SIG-M5 treated with dmso at 0.1 percent for 504 hours (cell line): ENCODE measurements around the gene HEXIM2.
"Not testable (repeated sequence)": the region's sequence is repeated elsewhere in the genome, so short reads cannot be mapped to it uniquely, and the experiment has no call there.

Experiments
- DNase-seq: peaks from one replicate; lab custom pipeline; 2025; ENCODE audit not compliant: unreplicated experiment; lab: John Stamatoyannopoulos, UW

HEXIM2 gene, protein sequence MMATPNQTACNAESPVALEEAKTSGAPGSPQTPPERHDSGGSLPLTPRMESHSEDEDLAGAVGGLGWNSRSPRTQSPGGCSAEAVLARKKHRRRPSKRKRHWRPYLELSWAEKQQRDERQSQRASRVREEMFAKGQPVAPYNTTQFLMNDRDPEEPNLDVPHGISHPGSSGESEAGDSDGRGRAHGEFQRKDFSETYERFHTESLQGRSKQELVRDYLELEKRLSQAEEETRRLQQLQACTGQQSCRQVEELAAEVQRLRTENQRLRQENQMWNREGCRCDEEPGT

DNA sequence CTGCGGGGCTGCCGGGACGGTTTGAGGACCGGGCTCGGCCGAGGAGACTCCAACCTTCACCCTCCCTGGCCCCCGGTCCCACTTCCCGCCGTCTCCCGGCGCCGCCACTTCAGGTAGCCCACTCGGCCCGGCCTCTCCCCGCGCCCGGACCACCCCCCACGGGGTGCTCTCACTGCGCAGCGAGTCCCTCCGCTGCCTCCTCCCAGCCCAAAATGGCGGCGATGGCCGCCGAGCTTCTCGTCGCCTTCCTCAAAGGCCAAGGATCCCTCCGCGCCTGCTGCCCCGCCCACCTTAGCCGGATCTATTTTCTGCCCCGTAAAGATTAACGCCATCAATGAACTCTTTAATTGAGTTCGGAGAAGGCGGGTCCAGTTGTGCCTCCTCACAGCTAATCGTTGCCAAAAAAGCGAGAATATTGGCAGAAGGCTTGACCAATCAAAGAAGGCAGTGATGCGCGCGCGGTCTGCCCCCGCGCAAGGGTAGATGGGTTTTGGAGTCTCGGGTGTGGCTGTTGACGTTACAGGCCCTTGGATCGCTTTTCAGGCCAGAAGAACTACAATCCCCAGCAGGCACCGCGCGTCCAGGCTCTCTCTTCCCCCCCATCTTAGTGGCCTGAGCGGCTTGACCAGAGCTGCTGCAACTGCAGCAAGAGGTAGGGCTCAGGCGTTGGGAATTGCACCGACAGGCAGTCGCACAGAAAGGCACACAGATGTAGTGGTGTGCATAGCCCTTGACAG is at the start of gene HEXIM2:
TSS of gene HEXIM2 (plus strand) at position 588 of the 737 bp plus-strand sequence. CDS start 919 bp downstream, outside the sequence.
- peak; percentile 99 for DNase-seq

DNA sequence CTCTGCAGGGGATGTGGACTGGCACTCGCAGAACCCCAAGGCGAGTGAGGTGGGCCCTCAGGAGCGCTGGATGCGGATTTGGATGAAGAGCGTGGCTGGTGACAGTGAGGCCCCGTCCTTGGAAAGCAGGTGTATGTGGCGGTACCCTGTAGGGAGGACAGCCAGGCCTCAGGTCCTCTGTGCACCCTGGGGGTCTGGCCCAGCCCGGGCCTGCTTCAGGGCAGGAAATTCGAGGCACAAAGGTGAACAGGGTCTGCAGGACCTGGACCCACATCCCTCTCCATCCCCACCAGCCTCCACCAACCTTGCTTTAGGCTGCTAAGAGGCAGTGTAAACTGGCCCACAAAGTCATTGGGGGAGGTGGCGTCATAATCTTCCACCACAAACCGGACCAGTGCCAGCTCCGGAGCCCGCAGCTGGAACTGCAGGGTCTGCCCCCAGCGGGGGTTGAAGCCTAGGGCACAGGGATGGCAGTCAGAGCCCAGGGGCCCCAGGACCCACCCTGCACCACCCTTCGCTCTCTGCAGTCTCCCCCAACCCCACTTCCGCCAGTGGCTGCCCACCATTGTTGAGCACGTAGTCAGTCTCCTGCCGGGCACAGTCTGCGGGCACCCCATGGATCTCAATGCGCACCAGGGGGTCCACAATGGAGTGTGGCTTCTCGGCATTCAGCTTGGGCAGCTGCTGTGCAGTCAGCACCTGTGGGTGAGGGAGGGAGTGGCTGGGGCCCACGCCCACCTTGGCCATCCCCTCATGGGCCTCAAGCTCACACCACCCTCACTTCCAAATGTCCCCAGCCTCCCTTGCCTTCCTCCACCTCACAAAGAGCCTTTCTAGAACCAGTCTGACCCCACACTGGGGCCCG is 48.9 kb upstream of the HEXIM2 start:
- DNase-seq: no peak

DNA sequence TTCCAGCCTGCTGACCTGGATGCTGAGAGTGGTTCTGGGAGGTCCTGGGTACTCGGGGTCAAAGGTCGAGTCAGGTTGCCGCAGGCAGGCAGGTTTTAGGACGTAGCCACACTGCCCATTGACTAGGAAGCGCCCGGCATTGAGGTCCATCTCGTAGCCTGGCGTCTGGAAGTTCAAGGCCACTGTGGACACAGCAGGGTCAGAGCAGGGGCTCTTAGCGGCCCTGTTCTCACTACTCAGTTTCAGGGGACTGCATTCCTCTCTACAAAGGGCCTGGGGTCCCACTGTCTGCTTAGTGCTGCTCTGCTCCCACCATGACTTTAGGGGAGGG is 48.3 kb upstream of the HEXIM2 start:
- no peak for DNase-seq

DNA sequence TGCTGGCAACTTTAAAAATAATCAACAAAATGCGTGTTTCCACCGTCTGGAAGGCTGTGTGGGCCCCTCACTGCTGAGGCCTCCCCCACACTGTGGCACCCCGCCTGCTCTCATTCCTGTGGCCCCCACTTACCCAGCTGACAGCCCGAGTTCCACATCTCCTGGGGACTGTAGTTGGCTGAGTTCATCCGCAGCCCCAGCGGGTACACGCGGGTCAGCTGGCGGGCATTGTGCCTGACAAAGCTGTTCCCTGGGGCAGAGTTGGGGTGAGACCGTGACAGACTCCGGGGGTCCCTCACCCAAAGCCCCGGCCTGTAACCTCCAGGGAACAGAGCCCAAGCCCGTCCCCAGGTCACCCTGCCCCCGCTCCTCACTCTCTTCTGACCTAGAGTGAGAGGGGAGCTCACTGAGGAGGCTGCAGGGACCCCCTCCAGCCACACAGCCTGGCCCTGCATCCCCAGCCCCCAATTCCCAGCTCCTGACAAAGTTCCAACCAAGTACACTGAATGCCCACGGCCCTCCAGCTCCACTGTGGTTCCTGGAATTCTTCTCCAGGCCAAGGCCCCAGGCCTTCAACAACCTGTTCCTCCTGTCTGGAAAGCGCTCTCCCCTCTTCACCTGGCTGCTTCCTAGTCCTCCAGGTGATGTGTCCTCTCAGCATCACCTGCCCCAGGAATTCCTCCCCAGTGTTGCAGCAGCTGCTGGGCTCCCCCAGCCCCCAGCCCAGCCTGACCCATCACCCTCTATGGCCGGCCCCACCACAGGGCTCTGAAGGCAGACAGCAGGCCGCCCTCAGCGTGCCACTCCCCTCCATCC is 47.4 kb upstream of the HEXIM2 start:
- DNase-seq: no peak

DNA sequence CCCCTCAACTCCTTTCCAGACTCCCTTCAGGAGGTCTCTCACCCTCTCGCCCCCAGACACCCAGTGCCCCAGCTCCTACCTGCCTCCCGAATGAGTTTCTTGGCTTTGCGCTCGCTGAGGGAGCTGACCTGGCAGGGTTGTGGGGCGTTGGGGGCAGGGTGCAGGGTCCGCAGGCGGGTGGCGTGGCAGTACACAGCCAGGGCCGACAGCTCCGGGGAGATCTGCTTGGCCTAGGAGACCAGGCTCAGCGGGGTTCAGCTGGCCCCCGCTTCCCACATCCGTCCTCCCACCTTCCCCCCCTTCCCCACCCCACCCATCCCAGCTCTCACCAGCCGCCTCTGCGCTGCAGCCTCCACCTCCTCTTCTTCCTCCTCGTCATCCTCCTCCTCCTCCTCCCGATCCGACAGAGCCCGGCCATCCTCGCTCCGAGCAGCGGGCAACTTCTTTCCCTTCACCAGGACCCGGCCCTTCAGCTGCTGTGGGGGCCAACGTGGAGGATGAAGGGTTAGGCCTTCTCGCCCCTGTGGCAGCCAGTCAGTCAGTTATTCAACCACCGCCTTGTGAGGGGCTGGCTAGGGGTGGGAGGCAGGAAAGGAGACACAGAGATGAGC is 46.6 kb upstream of the HEXIM2 start:
- no peak for DNase-seq

DNA sequence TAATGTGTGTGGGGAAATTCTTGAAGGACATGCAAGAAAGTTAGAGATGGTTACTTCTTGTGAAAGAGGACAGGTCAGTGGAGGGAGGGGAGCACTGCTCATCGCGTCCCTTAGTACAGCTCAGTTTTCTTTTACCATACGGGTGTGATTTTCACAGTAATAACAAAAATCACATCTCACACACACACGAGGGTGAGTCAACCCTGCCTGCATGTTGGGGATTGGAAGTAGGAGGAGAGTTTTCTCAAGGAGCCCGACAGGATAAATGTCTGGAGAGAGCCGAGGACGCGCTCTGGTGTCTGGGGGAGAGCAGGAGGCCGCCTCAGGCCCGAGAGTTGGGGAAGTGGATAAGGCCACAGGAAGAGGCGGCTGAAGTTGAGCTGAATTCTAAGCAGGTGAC is 45.8 kb upstream of the HEXIM2 start:
- DNase-seq: no peak

DNA sequence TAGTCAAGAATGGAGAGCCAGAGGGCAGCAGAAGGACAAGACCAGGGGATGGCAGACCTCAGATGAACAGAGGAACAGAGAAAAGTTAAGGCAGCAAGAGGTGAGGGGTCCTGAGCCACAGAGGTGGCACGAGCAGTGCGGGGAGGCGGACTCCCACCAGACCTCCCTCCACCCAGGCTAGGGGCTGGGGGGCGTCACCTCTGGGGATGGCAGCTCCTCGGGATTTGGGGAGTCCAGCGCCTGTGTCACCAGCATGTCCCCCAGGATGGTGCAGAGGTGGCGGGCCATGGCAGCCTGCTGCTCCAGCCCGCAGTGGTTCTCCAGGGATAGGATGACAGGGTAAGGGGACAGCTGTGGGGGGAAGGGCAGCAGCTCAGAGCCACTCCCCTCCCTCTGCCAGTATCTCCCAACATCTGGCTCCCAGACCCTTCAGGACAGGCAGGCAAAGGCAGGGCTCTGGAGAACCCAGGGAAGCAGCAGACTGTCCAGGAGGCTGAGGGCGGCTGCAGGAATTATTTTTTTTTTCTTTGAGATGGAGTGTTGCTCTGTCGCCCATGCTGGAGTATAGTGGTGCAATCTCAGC is 45.1 kb upstream of the HEXIM2 start:
- no peak for DNase-seq

DNA sequence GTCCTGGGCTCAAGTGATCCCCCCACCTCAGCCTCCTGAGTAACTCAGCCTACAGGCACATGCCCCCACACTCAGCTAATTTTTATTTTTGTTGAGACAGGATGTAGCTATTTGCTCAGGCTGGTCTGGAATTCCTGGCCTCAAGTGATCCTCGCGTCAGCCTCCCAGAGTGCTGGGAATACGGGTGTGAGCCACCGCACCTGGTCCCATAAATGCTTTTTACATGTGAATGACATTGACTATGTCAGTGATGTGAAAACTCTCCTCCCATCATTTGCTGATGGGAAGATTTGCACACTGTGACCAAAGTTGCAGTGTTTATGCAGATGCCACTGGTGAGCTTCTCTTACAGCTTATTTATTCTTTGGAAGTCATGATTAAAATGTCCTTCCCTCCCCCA is 44.3 kb upstream of the HEXIM2 start:
- DNase-seq: no peak

DNA sequence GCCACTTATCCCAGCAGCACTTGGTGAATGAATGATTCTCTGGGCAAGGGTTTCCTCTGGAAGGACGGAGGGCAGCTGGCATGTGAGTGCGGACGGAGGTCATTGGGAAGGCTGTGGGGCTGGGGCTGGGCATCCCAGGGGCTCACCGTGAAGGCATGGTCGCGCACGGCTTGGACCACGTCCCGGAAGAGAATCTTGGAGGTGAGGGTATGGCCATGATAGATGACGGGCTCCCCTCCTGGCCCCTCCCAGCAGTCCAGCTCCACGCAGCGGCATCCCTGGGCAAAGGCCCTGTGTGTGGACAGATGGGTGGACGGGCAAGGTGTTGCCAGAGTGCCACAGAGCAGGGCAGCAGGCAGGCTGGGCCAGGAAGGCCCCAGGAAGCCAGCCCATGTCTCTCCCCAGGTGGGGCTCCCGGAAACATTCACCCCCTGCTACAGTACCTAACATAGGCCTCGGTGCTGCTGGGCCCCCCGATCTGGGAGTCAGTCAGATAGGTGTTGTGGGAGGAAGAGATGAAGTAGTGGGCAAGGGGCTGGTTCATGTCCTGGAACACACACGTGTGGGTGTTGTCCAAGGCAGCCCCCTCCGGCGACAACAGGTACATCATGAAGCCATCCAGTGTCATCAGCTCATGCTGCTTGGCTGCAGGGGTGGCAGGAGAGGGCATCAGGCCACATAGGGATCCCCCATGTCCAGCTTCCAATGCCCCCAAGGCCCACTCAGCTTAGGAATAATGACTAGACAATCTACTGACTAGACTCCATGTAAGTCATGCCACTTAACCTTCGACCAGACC is 43.6 kb upstream of the HEXIM2 start:
- DNase-seq: no peak

DNA sequence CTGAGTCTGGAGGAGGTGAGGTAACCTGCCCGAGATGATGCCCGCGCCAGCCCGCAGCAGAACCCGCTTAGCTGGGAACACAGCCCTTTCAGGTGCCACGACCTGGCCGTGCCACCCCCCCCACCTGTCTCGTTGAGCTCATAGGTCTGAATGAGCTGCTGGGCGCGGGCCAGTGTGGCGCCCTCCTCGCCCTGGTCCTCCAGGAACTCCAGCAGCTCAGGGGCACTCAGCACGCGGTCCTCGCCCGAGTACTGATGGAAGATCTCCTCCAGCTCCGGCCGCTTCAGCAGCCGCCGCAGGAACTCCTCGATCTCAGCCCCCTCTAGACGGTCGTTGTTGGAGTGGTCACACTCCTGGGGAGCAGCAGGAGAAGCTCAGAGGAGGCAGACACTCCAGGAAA is 43.0 kb upstream of the HEXIM2 start:
- no peak for DNase-seq

DNA sequence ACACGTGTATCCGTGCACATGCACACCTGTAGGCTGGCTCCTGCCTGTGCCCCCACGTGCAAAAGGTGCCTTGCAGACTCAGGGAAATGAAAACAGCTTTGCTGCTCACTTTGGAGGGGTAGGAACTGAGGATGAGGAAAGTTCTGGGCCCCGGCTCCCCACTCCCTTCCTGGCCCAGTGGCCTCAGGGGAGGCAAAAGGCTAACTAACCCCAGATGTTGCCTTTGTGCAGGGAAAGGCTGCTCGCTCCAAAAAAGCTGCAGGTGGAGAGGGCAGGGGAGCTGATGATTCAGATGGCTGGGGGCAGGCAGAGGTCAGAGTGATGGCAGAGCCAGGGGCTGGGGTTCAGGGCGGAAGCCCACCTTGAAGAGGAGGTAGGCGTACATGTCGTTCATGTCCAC is 41.7 kb upstream of the HEXIM2 start:
- DNase-seq: no peak

DNA sequence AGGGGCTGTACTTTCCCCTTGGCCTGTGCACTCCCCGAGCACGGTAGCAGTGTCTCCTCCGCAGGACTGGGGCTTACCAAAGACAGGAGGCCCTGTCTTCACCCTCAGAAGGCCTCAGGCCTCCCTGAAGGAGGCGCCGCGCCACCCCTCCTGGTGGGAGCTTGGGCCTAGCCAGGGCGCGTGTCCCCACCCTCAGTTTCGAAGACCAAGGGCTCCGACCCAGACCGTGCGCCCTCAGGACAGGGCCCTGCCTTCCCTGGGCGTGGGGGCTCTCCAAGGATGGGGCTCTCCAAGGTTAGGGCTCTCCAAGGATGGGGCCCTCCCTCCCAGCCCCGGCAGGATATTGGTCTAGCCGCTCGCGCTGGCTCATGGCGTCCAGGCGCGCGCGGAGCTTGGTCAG is 41.1 kb upstream of the HEXIM2 start:
- DNase-seq: no peak

DNA sequence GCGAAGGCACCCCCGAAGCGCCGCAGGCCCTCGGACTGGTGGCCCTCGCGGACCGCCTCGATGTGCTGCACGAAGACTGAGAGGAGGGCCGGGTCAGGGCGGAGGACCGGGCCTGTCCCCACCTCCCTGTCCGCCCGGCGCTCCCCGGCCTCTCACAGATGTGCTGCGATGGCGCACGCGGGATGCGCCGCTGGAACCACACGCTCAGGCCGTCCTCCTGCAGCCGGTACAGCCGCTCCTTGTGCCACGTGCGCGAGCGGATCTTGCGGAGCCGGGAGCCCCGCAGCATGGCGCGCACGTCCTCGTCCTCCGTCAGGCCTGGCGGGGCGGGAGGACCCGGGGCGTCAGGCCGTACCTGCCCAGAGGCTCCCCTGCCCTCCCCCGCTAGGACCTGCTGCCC is 40.6 kb upstream of the HEXIM2 start:
- DNase-seq: no peak

DNA sequence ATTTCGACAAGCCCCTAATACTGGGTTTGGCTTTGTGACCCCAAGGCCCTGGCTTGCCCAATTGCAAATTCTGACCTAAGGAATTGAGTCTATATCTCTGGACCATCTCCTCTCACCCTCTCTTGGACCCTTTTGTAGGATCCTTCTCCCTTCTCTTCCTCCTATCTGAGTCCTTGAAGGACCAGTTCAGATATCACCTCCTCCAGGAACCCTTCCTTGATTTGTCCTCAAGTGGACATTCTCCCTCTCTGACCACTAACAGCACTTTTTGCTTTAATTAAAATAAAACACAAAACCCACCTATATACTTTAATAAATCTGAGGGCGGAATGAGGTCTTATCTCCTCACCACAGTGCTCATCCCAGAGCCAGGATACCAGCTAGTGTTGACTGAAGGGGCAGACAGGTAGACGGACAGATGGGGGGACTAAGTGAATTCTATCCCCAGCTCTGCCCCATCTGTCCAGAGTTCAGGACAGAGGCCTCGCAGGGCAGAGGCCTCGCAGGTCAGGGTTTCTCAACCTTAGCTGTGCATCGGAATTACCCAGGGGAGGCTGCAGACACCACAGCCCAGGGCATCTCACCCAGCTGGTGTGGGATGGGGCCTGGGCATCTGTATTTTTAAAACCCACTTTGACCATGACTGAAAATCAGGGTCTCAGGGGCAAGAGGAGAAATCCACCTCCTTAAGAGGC is 38.5 kb upstream of the HEXIM2 start:
- DNase-seq: no peak

DNA sequence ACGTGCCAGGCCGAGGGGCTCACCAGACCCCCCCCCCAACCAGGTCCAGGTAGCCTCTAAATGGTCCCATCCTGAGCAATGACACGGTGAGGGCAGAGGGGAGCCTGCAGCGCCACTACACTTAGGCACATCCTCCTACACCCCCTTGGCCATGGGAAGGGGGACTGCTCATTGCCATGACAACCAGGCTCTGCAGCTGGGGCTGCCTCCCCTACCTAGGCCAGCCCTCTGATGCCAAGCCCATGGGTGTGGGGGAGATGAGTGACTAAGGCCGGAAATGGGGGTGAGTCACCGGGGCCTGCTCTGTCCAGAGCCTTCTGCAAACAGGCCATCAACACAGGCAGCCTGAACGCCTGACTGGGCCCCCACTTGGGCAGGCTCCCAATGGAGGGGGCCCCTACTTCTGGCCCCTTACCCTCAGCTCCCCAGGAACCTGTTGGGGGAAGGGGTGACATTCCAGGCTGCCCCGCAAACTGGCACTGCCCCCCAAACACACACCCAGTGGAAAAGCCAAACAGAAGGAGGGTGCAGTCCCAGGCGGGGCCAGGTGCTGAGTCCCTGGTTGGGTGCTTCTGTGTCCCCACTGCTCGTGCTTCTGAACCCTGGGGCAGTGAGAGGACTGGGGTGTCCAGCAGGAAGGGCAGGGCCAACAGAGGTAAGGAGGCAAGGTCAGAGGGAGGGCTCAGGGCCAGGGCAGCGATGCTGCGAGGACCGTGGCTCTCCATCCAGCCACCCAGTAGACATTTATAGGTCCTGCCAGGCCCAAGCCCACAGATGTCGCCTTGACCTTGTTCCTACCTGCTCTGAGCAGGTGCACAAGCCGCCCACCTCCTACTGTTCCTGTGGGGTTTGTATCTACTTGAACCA is 37.5 kb upstream of the HEXIM2 start:
- peak; percentile 78 for DNase-seq

DNA sequence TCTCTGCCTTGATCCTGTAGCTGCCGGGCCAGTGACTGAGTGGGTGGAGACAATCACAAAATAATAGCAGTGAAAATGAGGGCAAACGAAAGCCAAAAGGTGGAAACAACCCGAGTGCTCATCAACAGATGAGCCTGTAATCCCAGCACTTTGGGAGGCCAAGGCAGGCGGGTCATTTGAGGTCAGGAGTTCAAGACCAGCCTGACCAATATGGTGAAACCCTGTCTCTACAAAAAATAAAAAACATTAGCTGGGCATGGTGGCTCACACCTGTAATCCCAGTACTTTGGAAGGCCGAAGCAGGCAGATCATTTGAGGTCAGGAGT is 36.9 kb upstream of the HEXIM2 start:
- DNase-seq: not testable (repeated sequence)

DNA sequence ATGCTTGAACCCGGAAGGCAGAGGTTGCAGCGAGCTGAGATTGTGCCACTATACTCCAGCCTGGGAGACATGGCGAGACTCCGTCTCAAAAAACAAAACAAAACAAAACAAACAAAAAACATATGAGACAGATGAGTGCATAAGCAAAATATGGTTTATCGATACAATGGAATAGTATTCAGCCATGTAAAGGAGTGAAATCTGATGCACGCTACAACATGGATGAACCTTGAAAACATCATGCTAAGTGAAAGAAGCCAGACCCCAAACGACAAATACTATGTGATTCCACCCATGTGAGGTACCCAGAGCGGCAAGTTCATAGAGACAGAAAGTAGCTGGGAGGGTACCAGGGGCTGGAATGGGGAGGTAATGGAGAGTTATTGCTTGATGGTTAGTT is 36.2 kb upstream of the HEXIM2 start:
- DNase-seq: no peak

DNA sequence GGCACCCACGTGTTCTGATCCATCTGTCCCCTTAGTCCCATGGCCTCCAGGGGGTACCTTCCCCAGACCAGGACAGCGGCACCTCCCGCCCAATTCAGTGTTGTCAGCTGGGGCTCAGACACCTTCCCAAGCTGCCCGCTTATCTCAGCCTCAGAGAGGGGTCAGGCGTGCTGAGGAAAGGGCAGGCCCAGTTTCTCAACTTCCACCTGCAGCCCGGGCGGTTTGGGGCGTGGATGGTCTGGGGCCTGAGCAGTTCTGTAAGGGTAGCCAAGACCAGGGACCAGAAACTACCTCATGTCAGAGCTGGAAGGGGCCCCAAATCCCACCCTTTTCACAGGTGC is 34.5 kb upstream of the HEXIM2 start:
- no peak for DNase-seq
